GM21447 (cell line): Measurements from ENCODE around the gene MRPS34.

Experiments used
- ATAC-seq: cut with Tn5 transposase; IDR thresholded peaks from one replicate; pipeline ENCODE4 v1.9.1; 2021; ENCODE audit not compliant: unreplicated experiment

Gene MRPS34

DNA sequence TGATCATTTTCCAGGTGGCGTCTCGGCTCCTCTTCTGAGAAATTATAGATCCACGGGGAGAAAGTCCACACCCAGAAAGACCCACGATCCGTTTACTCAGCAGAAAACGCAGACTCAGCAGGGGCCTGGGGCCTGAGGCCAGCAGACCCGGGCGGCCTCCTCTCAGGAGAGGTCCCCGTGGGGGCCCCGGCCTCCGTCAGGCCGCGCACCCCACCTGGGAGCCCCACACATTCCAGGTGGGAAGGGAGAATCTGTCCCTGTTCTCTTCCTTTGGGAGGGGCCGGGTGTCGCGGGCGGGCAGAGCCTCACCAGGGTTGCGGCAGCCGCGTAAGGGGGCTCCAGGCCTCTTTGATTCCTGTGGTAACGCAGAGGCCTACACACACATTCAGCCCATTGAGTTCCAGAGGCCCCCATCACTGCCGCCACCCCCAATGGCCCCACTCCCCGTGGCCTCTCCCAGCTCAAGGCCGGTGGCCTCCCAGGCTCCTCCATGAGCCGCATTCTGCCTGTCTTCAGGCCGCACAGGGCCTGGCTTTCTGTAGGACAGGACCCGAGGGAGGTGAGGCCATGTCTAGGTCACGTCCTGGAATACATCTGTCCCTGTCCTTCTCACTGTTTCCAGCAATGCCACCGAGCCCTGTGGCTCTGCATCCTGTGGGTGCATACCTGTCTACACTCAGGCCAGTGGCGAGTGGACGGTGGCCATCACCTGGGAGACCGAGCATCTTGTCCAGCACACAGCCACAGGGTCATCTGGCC is 22.2 kb upstream of the MRPS34 start:
- ATAC-seq = no peak

DNA sequence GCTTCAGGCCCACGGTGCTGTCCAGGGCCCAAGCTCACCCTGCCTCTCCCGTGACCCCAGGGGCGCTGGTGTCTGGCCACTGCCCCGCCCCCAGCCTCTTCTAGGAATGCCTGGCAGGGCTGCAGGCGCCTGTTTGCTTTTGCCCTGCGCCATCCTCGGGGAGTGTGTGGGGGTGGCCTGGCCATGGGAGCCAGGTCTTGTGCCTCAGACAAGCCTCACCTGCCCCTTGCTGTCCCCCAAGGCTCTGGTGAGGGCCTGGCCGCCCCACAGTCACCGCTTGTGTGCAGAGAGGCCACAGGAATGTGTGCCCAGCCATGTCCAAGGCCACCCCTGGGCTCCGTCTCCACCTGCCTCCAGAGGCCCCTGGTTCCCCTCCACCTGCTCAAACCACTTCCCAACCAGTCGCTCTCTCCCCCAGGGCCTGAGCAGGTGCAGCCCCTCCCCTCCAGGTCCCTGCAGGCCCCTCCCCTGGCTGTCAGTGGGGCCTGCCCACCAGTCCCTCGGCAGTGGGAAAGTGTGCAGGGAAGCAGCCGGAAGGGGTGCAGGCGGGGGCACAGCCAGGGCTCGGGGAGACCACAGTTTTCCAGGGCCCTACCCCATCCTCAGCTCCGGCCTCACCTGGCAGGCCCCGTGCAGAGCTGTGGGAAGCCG is 21.4 kb upstream of the MRPS34 start:
- ATAC-seq = no peak

DNA sequence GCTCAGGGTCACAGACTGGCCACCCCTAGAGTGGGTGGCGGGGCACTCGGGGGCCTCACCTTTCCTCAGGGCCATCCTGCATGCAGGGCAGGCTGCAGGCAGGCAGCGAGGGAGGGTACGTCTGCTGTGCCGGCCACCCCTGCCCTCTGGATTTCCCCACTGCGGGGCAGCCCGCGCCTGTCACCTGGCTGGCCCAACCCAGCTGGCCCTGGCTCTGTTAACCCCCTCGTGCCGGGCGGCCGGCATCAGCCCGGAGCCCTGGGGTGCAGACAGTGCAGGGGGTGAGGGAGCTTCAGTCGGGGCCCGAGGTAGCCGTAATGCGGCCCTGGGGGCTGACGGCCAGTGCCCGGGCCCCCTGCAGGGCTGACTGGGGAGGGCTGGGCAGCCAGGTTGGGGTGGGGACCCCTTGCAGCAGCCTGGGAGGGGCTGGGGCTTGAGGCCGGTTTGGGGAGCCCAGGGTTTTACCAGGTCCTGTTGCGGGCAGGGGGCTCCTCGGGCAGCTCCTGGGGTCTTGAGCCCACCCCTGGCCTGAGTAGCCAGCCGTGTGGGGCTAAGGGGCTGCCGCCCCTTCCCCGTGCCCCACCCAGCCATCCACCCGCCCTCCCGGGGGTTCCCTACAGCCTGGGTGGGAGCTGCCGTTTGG is 20.8 kb upstream of the MRPS34 start, which contains the start of gene IGFALS:
Gene IGFALS (minus strand): TSS at position 128 of the 643 bp plus-strand sequence. CDS start 53 bp downstream, at position 75.
- no peak for ATAC-seq

DNA sequence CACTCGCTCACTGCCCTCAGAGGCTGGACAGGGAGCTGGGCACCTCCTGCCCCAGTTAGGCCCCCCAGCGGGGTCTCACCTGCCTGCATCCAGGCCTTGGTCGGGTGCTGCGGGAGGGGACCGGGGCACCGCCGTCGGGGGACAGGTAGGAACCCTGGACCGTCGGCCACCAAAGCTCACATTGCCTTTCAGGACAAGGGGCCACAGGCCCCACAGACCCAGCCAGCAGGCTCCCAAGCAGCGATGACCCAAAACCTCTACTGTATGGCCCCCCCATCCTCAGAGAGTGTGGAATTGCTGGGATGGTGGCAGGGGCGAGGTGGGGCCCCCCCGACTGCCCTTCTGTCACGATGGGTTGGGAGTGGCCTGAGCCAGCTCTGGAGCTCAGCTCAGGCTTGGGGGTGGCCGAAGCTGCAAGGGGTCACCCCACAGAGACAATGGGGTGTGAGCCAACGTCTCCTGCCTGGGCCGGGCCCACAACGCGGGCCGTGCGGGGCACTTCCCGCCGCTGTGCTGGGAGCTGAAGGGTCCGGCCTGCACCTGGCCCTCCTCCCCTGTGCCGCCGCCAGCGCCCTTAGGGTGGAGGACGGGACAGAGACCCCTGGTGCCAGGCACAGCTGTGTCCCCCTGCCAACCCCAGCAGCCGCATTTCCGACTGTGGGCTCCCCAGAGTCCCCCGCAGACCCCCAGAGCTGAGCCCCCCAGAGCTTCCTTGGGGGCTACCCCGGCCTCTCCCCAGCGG is 20.1 kb upstream of the MRPS34 start:
- no peak for ATAC-seq

- ATAC-seq = no peak
These were observed 19.2 kb upstream of the MRPS34 start for GRCh38 chr16:1791943-1792812.

- ATAC-seq = no peak
These were observed 18.5 kb upstream of the MRPS34 start for GRCh38 chr16:1791256-1791942.

DNA sequence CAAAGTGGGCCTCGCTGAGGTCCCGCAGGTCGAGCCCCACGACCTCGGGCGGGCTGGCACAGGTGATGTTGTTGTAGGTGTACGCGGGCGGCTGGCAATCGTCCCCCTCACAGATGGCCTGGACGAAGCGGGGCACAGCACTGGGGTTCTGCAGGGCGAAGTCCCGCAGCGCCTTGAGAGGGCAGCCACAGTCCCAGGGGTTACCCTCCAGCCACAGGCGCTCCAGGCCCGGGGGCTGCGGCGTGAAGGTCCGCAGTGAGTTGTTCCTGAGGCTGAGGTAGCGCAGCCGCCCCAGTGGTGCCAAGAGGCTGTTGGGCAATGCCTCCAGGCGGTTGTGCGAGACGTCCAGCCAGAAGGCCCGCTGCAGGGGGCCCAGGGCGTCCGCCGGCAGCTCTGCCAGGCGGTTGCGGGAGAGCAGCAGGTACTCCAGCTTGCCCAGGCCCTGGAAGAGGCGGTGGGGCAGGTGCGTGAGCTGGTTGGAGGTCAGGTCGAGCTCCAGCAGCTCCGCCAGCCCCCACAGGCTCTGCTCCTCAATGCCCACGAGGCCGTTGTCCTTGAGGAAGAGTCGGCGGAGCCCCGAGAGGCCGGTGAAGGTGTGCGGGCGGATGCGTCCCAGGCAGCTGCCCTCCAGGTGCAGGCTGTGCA is 17.8 kb upstream of the MRPS34 start:
- no peak for ATAC-seq

- no peak for ATAC-seq
These were observed 17.3 kb upstream of the MRPS34 start for GRCh38 chr16:1790261-1790610.

- ATAC-seq = no peak
These were observed 16.7 kb upstream of the MRPS34 start for GRCh38 chr16:1789643-1790045.

- ATAC-seq = no peak
These were observed 15.8 kb upstream of the MRPS34 start for GRCh38 chr16:1788708-1789100.

- no peak for ATAC-seq
These were observed 15.3 kb upstream of the MRPS34 start for GRCh38 chr16:1788095-1788707.

GRCh38 chr16:1787322-1788094 is 14.6 kb upstream of the MRPS34 start:
- no peak for ATAC-seq

GRCh38 chr16:1787056-1787321 is 14.1 kb upstream of the MRPS34 start:
- no peak for ATAC-seq

DNA sequence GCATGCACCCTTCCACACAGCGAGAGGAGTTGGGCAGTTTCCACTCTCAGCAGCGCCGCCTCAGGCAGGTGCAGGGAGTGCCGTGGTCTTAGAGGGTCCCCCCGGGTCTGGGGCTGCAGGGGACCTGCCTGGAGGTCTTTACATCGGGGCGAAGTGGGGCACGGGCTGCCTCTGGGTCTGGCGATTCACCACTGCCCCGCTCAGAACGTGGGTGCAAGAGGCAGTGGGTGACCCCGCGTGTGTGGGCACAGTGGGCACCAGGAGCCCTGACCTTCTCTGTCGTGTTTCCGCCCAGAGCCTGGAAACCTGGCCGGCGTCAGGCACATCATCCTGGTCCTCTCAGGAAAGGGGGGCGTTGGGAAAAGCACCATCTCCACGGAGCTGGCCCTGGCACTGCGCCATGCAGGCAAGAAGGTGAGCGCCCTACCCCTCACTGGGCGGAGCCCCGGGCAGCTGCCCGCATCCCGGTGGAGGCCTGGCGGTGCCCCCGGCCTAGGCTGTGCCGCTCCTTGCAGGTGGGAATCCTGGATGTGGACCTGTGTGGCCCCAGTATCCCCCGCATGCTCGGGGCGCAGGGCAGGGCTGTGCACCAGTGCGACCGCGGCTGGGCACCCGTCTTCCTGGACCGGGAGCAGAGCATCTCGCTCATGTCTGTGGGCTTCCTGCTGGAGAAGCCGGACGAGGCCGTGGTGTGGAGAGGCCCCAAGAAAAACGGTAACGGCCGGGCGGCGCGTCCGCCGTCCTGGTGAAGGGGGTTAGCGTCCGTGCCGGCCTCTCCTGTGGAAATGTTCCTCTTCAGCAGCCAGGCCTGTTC is 13.5 kb upstream of the MRPS34 start:
- no peak for ATAC-seq

- ATAC-seq = no peak
These were observed 12.9 kb upstream of the MRPS34 start for GRCh38 chr16:1785846-1786170.

DNA sequence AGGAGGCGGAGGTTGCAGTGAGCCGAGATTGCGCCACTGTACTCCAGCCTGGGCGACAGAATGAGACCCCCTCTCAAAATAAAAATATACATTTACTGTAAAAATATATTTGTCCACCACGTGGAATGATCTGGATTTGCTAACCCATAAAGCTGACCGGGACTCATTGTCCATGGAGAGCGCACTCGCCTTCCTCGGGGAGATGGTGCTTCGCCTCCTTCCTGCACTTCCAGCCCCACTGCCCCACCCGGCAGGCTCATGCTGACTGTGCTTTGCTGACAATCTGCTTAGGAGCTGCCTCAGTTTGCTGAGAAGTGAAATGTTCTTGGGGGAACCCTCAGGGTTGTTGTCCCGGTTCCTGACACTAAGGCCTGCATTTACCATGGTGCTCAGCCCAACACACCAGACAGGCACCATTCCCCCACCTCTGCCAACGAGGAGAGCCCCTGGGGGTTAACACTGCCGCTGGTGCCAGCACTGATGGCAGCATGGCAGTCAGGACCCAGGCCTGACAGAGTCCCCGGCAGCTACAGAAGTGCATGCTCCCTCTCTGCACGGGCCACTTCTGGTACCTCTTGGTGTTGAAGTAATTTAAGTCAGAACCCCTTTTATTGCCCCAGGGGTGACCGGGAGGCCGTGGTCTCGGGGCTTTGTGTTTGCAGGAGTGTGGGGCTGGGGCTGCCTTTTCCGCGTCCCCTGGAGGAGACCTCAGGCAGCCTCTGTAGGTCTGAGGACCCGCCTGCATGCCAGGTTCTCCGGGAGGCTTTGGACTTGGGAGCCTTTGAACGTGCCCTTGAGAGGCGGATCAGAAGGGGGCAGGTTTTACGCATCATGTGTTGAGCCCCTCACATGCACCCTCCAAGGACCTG is 12.3 kb upstream of the MRPS34 start:
- no peak for ATAC-seq
